ENCODE data around the gene MYL12B. TPM values are rescaled to one million over a fixed set of nuclear protein-coding genes. Genes with fewer than 3 reads are reported as not detected.

The MYL12B gene
- total and polyA plus RNA-seq, 2 of the 8 experiments (the other 6 are each of a cell fraction or from before 2014, with no cell fraction given) = 174 to 188 TPM

GRCh38 chr18:3238742-3239141 is 23.2 kb upstream of the MYL12B start (continued):
- TF ChIP-seq KDM1A (IDR thresholded peaks at IDR 0.05; ENCODE audit: borderline replicate concordance, low read length) = no peak
- TF ChIP-seq, protein P1, sequence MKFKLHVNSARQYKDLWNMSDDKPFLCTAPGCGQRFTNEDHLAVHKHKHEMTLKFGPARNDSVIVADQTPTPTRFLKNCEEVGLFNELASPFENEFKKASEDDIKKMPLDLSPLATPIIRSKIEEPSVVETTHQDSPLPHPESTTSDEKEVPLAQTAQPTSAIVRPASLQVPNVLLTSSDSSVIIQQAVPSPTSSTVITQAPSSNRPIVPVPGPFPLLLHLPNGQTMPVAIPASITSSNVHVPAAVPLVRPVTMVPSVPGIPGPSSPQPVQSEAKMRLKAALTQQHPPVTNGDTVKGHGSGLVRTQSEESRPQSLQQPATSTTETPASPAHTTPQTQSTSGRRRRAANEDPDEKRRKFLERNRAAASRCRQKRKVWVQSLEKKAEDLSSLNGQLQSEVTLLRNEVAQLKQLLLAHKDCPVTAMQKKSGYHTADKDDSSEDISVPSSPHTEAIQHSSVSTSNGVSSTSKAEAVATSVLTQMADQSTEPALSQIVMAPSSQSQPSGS (IDR thresholded peaks at IDR 0.05; ENCODE audit: low read length) = no peak

Data from H1 (cell line).